Astrocyte of the spinal cord (primary cell): ENCODE data around the gene TMEM200A.
"Not testable (repeated sequence)": the region's sequence is repeated elsewhere in the genome, so short reads cannot be mapped to it uniquely, and the experiment has no call there.

Experiments
- DNase-seq: peaks from one replicate; pipeline ENCODE4 v3.0.0; 2011; ENCODE audit warnings: low read depth, low spot score
- H3K4me3 ChIP-seq: 2 replicates; pipeline ENCODE4 v1.5.1; 2011; ENCODE audit warnings: low read depth, mild to moderate bottlenecking, low read length, moderate library complexity
- CTCF ChIP-seq: IDR thresholded peaks from 2 replicates; pipeline ENCODE4 v1.5.1; 2012; ENCODE audit warnings: low read depth, mild to moderate bottlenecking, low read length, inconsistent platforms
- in situ Hi-C: cut with HindIII; loops from 2 replicates; pipeline ENCODE4 v1.10.0; 2017; ENCODE audit warnings: low sequenced_read_pairs

TMEM200A gene

GRCh38 chr6:130365166-130366106 is at the start of gene TMEM200A:
Gene TMEM200A (plus strand): TSS chr6:130366017. CDS start chr6:130440423, 74,406 bp downstream.
- DNase-seq, result peak; percentile 83
- peak within 1 kb of the TSS; percentile 93 for H3K4me3 ChIP-seq
- in situ Hi-C loops, result no loop called here
- peak; percentile 85 for TF ChIP-seq CTCF

GRCh38 chr6:130320908-130321307 is 44.9 kb upstream of the TMEM200A start:
- TF ChIP-seq CTCF, result no peak
- no peak overlapping the region for H3K4me3 ChIP-seq
- DNase-seq, result no peak
- in situ Hi-C loops, result no loop called here

- TF ChIP-seq CTCF, result peak; percentile 90
- in situ Hi-C loops, result no loop called here
- DNase-seq, result peak; percentile 81
- no peak overlapping the region for H3K4me3 ChIP-seq
Observed at GRCh38 chr6:130322673-130323268, 43.0 kb upstream of the TMEM200A start.

GRCh38 chr6:130324657-130325056 is 41.2 kb upstream of the TMEM200A start:
- peak; percentile 84 for DNase-seq
- no peak for TF ChIP-seq CTCF
- no peak overlapping the region for H3K4me3 ChIP-seq
- in situ Hi-C loops, result no loop called here

- no peak for TF ChIP-seq CTCF
- peak; percentile 37 for DNase-seq
- in situ Hi-C loops, result no loop called here
- H3K4me3 ChIP-seq, result no peak overlapping the region
Observed at GRCh38 chr6:130326496-130326895, 39.3 kb upstream of the TMEM200A start.

- in situ Hi-C loops, result no loop called here
- no peak overlapping the region for H3K4me3 ChIP-seq
- no peak for DNase-seq
- TF ChIP-seq CTCF, result no peak
Observed at GRCh38 chr6:130337534-130337933, 28.3 kb upstream of the TMEM200A start.

GRCh38 chr6:130346324-130346723 is 19.5 kb upstream of the TMEM200A start:
- H3K4me3 ChIP-seq, DNase-seq, in situ Hi-C loops: not testable (repeated sequence)
